GM20431 (cell line): ENCODE results near the gene NFATC1.

ENCODE experiments used
- in situ Hi-C: fragments of 300-500 bp; cut with MseI, MboI; formaldehyde crosslinking; loops from one replicate; pipeline ENCODE4 v1.15.0; 2020; ENCODE audit warnings: low sequenced_read_pairs; ENCODE audit not compliant: unreplicated experiment

Gene NFATC1

GRCh38 chr18:79374408-79375171, 21.1 kb upstream of the NFATC1 start:
- in situ Hi-C loops, result loop anchor here (5.0 to 10.0 kb wide), 2 partner anchors 158 to 270 kb away; no protein-coding TSS in a partner anchor

GRCh38 chr18:79375441-79376154, 20.1 kb upstream of the NFATC1 start:
- in situ Hi-C loops, result loop anchor here (5.0 to 10.0 kb wide), 2 partner anchors 157 to 269 kb away; no protein-coding TSS in a partner anchor

GRCh38 chr18:79376661-79377060, 19.1 kb upstream of the NFATC1 start:
- in situ Hi-C loops, result loop anchor here (5.0 to 10.0 kb wide), 2 partner anchors 156 to 268 kb away; no protein-coding TSS in a partner anchor

- in situ Hi-C loops, result loop anchor here (5.0 to 10.0 kb wide), 2 partner anchors 155 to 267 kb away; no protein-coding TSS in a partner anchor
Measured at GRCh38 chr18:79377187-79377891, 18.4 kb upstream of the NFATC1 start.

GRCh38 chr18:79378536-79379250, 17.0 kb upstream of the NFATC1 start:
- in situ Hi-C loops, result loop anchor here (5.0 to 10.0 kb wide), 2 partner anchors 154 to 266 kb away; no protein-coding TSS in a partner anchor

- in situ Hi-C loops, result loop anchor here (5.0 to 10.0 kb wide), 2 partner anchors 153 to 265 kb away; no protein-coding TSS in a partner anchor
Measured at GRCh38 chr18:79379251-79379905, 16.4 kb upstream of the NFATC1 start.

- in situ Hi-C loops, result loop anchor here (5.0 to 10.0 kb wide), 2 partner anchors 152 to 265 kb away; no protein-coding TSS in a partner anchor
Measured at GRCh38 chr18:79379931-79380815, 15.6 kb upstream of the NFATC1 start.

- in situ Hi-C loops, result no loop called here
Measured at GRCh38 chr18:79380816-79381806, 14.6 kb upstream of the NFATC1 start.

- in situ Hi-C loops, result no loop called here
Measured at GRCh38 chr18:79381811-79382311, 13.9 kb upstream of the NFATC1 start.

DNA sequence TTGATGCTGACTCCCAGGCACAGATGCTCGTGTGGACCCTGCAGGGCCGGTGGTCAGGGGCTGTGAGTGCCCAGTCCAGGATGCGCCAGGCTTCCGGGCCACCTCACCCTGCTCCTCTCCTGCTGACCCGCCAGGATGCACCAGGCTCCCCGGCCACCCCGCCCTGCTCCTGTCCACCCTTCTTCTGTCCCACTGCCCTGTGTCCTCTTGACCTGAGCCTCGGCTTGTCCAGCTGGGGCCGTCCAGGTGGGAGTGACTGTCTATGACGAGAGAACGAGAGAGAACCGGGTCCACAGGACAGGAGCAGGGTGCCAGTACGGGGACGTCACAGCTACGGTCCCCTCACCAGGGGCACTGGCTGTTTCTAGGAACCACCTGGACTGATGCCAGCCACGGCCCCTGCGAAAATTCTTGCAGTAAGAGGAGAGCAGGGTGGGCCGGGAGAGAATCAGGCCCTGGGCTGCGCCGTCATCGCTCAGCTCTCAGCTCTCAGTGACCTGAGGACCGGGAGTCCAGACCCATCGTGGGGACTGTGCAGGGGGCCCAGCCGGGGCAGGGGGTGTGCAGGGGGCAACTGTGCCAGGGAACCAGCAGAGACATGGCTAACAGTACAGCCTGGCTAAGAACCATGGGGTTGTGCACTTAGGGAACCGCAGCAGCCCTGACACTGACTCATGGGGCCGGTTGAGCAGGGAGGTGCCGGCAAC, 12.9 kb upstream of the NFATC1 start:
- in situ Hi-C loops, result no loop called here

DNA sequence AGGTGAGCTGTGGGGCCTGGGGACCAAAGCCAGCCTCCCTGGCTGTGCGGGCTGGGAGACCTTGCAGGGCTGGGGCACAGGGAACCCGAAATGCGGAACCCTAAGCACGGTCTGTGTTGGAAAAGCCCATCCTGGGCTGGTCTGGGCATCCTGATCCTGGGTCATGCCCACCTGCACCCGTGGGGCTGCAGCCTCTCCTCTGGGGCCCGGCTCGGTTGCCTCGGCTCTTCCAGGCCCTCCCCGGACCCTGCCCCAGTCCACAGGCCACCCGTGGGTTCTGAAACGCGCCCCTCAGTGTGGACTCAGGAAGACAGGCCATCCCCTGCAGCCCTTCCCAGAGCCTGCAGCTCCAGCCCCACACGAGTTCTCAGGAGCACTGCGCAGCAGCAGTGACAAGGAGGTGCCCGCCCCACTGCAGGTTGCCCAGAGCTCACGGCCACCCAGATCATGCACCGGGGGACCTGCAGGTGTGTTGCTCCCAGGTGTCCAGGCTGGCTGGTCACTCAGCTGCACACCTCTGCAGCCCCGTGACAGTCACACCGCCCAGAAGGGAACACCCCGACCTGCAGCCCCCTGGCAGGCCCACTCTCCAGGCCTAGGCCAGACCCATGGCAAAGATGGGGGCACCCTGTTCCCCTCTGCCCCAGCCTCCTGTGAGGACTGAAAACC, 12.2 kb upstream of the NFATC1 start:
- in situ Hi-C loops, result no loop called here

DNA sequence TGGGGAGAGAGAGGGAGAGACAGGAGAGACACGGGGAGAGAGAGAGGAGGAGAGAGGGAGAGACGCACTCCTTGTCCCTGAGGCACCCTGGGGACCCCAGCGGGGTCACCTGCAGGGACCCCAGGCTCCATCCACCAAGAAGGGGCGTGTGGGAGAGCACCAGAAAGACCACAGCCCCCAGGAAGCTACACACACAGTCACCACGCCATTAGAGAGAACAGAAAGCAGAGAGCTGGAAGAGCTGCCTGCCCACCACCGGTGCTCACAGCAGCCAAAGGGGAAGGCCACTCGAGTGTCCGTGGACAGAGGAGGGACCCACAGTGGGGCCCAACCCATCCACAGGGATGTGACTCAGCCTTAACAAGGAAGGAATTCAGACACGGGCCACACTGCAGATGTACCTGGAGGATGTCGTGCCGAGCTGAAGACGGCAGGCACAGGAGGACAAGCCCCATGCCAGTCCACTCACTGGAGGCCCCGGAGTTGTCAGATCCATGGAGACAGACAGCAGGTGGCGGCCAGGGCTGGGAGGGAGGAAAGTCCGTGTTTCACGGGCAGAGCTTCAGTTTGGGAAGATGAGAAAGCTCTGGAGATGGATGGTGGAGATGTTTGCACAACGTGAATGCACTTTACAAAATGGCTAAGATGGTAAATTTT, 11.5 kb upstream of the NFATC1 start:
- in situ Hi-C loops, result no loop called here

GRCh38 chr18:79384834-79385233, 10.9 kb upstream of the NFATC1 start:
- in situ Hi-C loops, result no loop called here

GRCh38 chr18:79385326-79385707, 10.4 kb upstream of the NFATC1 start:
- in situ Hi-C loops, result no loop called here

DNA sequence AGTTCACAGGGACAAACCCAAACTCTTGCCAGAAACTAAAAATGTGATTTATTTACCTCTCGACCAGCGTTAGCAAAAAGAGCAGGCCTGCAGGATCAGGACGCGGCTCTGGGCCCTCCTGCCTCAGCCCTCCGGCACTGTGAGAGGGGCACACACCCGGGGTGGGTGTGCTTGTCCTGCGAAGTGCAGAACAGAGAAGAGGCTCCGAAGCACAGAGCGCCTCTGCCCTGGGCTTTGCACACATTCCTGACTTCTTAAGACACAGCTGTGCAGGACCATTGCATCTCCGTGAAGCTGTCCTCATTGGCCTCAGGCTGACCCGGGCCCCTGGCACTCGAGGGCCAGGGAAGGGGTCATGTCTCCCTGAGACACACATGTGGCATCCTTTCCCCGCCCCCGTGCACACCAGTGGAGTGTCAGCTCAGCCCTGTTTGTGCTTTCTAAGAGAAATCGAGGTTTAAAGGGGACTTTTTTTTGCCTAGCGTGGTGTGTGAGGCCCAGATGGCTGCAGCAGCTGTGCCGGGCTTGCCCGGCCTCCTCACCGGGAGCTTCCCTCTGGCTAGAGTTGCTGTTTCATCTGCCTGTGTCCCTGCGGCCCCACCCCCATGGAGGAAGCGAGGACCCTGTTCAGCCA, 9.9 kb upstream of the NFATC1 start:
- in situ Hi-C loops, result no loop called here
